HG02981 (cell line): ENCODE results near the gene CTSK.
A peak's percentile ranks its signal among the peaks of the same experiment; 100 is the strongest.
"Not testable (repeated sequence)": the region's sequence is repeated elsewhere in the genome, so short reads cannot be mapped to it uniquely, and the experiment has no call there.

Source experiments
- ATAC-seq: cut with Tn5 transposase; IDR thresholded peaks from one replicate; pipeline ENCODE4 v1.9.1; 2021; ENCODE audit warnings: mild to moderate bottlenecking, moderate library complexity; ENCODE audit not compliant: unreplicated experiment

The CTSK gene

DNA sequence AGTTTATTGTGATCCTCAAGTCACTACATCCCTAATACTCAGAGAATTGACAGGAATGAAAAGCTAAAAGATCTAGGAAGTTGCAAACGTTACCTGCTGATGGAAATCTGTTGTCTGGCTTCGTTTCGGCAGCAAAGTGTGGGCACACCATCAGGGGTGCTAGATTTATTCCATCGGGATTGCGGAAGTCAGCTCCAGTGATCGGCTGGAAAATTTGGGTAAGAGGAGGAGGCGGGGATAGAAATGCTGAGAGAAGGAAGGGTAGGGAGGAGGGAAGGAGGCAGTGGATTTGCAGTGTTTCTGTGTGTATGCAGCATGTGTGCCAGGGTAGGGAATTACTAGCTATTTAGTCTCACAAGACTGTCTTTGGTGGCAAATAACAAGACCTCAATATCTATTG lies at the start of gene CTSK:
CTSK (minus strand) TSS at position 140 of the 400 bp plus-strand sequence. CDS start 1,455 bp downstream, outside the sequence.
- ATAC-seq, result no peak

DNA sequence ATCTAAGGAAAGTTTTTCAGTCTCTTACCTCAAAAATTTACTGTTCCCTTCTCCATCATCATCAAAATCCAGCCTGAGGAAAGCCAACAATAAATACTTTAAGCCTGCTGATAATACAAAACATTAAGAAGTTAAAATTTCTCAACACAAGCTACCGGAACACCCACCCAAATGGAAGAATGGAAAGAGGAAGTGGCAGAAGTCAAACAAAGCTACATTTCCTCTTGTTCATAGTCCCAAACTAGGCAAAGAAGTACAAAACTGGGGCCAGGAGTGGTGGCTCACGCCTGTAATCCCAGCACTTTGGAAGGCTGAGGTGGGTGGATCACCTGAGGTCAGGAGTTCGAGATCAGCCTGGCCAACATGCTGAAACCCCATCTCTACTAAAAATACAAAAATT lies 44.7 kb upstream of the CTSK start:
- ATAC-seq, result not testable (repeated sequence)

DNA sequence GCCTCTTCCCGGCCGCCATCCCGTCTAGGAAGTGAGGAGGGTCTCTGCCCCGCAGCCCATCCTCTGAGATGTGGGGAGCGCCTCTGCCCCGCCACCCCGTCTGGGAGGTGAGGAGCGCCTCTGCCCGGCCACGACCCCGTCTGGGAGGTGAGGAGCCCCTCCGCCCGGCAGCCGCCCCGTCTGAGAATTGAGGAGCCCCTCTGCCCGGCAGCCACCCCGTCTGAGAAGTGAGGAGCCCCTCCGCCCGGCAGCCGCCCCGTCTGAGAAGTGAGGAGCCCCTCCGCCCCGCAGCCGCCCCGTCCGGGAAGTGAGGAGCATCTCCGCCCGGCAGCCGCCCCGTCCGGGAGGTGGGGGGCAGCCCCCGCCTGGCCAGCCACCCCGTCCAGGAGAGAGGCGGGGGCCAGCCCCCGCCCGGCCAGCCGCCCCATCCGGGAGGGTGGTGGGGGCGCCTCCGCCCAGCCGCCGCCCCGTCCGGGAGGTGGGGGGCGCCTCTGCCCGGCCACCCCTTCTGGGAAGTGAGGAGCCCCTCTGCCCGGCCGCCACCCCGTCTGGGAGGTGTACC lies 42.8 kb upstream of the CTSK start:
- ATAC-seq, result not testable (repeated sequence)

DNA sequence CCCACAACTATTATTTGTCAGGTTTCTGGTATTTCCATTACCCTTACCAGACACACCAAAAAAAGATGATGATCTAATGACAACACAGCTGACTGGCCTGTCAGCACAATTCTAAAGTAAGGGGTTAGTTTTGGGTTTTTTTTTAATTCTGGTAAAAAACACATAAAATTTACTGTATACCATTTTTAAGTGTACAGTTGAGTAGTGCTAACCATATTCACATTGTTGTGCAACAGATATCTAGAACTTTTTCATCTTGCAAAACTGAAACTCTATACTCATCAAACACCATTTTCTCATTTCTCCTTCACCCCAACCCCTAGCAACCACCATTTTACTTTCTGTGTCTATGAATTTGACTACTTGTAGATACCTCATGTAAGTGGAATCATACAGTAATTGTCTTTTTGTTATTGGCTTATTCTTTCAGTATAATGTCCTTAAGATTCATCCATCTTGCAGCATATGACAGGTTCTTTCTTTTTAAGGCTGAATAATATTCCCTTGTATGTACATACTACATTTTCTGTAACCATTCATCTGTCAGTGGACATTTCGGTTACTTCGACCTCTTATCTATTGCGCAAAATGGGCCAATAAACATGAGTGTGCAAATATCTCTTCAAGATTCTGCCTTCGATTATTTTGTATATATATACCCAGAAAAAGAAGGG lies 38.5 kb upstream of the CTSK start:
- no peak for ATAC-seq

DNA sequence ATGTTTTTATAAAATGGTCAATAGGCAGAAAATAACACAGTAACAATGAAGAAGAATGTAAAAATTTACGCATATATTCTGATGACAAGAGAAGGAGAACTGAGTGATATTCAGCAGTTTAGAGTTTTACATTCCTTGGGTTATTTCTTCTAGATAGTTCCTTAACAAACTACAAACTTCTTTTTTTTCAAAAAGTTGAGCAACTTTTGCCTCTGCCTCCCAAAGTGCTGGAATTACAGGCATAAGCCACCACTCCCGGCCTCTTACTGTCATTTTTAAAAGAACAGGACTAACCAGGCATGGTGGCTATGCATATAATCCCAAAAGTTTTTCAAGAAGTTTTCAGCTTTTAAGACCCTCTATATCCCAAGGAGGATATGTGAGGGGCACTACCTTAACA lies 35.4 kb upstream of the CTSK start:
- no peak for ATAC-seq

DNA sequence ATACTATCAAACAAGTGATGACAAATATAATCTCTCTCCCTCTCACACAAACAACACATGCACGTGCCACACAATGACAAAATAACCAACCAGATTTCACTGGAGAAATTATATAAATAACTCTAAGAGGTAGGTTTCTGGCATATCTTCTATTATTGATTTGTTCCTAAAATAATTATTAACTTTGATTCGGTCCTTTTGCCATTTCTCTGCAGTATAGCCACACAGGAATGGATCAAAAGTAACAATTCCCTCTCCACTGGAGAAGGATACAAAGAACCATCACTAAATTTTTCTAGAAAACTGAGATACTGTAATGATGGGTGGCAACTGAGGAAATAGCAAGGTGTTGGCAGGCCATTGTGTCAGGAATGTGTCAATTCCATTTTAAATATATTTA lies 34.9 kb upstream of the CTSK start:
- no peak for ATAC-seq

DNA sequence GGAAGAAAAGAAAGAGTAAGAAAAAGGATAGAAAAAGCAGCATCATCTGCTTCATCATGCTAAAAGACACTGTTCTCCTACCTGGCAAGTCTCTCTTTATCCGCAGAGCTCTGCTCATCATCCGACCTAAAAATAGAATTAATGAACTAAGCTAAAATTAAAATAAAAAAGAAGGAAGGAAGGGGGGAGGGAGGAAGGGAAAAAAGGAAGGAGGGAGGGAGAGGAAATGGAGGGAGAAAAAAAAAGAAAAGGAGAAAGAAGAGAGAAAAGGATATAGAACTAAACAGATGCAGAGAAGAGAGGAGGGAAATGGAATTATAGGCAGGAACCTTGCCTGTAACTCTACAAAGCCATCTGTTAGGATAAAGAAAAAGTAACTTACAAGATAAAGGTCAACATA lies 34.3 kb upstream of the CTSK start:
- no peak for ATAC-seq

DNA sequence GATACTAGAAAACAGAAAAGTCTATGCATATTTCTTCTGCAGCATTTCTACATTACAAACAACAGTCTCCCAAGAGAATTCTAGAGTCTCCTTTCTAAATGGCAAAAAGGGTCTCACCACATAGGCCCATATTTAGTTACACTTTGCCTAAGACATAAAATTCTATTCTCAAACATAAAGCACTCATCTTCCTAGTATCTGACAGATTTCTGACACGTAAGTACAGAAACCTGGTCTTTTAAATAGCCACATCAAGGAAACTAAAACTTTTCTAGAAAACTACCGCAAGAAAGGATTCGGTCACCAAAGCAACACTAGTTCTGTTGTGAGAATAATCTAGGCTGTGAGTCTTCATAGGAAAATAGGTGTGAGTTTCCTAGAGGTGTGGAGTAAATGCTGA lies 33.6 kb upstream of the CTSK start:
- no peak for ATAC-seq

DNA sequence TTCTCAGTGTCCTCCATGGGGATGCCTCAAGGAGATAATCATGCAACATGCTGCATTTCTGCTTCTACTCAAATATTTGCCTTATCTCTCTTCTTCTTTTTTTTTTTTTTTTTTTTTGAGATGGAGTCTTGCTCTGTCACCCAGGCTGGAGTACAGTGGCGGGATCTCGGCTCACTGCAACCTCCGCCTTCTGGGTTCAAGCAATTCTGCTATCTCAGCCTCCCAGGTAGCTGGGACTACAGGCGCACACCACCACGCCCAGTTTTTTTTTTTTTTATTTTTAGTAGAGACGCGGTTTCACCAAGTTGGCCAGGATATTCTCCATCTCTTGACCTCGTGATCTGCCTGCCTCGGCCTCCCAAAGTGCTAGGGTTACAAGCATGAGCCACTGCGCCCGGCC lies 32.8 kb upstream of the CTSK start:
- ATAC-seq, result not testable (repeated sequence)

DNA sequence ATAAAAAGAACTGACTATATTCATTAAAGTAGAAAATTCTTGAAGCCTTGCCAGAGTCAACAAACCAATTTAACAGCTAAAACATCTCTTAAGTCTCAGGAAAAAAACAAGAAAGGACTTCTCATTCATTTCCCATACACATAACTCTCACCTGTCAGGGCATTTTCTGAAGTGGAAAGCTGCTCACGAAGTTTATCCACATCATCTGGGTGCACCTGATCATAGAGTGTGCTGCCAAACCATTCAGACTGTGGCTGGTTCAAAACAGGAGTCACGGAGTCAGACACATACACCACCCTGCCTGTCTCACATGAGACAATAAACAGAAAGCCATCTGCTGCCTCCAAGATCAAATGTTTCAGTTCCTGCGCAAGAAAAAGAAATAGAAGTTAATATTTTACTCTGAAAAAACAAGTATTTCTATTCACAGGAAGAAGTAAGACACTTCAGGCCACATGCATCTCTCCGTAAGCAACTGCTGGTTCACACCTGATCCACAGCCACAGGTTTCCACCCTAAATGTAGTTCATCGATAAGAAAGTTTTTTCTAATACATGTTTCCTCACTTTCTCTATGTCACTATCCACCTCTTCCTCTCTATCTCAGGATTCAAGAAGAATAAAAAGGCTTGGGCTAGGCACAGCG lies 28.2 kb upstream of the CTSK start:
- ATAC-seq, result peak; percentile 65

DNA sequence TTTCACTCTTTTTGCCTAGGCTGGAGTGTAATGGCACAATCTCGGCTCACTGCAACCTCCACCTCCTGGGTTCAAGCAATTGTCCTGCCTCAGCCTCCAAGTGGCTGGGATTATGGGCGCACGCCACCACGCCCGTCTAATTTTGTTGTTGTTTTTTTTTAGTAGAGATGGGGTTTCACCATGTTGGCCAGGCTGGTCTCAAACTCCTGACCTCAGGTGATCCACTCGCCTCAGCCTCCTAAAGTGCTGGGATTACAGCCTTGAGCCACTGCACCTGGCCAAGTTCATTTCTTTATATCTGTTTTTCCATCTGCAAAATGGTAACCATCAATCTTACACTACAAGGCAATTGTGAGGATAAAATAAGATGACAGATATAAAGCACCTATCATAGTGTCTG lies 25.9 kb upstream of the CTSK start:
- ATAC-seq, result not testable (repeated sequence)

DNA sequence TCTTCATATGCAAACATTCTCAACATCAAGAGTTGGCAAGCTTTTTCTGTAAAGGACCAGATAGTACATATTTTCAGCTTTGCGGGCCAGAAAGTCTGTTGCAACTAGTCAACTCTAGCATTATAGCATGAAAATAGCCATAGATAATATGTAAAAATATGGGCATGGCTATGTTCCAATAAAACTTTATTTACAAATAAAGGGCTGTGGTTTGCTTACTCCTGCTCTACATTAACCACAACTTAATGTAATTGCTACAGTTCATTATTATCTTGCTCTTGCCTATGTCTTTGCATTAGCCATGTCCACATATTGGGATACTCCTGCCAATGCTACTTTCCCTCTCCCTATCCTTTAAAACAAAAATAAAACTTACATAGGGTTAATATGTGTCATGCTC lies 24.5 kb upstream of the CTSK start:
- no peak for ATAC-seq

DNA sequence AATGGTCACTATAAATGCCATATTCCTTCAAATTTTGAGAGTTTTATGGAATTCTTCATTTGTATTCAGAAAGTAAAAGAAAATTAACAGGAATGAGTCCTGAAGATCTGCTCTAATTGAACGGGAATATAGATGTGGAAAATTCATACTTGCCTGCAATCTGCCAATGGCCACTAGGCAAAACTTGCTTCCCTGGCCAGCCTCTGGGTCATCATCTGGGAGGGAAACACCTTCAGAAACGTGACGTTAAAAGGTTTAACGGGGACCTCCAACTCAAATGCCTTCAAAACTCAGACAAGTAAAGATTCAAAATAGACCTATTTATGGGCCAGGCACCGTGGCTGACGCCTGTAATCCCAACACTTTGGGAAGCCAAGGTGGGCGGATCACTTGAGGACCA lies 21.7 kb upstream of the CTSK start:
- no peak for ATAC-seq

DNA sequence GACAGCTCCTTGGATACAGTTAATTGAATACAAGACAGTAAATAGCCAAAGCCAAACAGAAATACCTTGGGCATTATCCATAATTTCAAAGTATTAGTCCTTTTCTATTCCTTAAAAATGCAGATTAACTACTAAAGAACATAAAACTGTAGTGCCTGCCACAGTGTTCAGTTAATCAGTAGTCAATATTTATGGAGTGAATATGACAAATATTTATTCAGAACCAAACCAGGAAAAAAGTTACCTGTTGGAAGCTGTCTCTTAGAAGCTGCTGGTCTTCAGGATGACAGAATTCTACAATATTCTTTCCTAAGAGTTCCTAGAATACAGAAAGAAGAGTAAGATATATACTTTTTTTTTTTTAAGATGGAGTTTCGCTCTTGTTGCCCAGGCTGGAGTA lies 18.2 kb upstream of the CTSK start:
- no peak for ATAC-seq

DNA sequence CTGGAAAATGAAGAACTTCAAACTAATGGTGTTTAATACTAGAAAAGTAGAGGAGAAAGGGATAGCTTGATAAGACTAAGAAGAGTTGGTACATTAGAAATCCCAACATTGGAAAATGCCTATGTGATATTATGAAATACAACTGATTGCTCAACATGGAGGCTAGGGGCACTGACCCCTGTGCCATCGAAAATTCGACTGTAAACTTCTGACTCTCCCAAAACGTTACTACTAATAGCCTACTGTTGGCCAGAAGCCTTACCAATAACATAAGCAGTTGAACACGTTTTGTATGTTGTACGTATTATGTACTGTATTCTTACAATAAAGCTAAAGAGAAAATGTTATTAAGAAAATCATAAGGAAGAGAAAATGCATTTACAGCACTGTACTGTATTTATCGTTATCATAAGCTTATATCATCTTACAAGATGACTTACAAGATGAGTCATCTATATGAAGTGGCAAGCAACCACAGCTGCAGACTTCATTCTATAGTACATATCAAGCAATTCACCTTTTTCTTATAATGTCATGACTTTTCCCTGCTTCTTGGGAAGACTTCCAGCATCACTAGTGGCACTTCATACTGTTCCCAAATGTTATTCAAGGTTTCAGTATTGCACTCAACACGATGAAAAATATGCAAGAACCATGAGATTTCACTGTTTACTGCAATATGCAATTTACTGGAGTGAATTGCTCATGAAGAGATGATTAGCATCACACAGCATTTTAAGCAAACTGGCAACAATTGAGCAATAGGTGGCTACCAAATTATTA lies 12.9 kb upstream of the CTSK start:
- ATAC-seq, result no peak

DNA sequence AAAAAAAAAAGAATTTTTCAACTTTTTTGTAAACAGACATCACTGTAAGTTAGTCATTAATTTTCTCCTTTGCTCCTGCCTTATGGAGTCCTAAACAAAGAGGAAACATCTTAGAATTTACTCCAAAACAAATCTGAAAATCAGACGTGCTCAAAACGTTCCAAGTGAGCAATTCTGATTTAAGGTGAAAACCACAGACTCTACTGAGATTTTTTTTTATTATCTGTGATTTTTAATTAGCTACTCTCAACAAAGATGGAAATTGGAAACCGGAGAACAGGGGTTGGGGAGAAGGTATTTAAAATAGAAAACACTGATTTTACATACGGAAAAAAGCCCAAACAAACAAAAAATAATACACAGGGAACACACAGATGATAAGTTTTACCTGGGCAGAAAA lies 7.8 kb upstream of the CTSK start:
- ATAC-seq, result no peak

DNA sequence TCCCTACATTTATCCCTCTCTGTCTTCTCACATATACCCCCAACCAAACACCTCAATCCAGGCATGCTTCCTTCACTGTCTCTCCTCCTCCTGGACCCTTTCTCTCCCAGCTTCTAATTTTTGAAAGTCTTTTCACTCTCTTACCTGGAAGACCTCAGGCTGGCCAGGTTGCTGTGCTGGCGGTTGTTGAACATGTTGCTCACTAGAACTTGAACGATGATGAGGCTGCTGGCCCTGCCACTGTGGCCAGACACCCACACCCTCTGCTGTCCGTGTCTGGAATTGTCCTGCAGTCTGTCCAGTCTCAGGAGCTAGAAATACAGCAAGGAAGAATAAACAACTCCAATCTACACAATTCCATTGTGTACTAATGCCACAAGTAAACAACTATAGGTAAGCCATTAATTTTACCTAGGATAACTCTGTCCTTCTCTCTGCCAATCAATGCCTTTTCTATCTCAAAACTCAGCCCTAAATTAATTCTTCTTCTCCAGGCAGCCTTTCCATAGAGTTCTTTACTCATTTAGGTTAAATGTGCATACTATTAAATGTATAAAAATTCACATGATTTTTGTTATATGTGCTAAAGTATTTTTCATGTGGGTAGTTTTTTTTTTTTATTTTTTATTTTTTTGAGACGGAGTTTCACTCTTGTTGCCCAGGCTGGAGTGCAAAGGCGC lies 5.1 kb upstream of the CTSK start:
- no peak for ATAC-seq

DNA sequence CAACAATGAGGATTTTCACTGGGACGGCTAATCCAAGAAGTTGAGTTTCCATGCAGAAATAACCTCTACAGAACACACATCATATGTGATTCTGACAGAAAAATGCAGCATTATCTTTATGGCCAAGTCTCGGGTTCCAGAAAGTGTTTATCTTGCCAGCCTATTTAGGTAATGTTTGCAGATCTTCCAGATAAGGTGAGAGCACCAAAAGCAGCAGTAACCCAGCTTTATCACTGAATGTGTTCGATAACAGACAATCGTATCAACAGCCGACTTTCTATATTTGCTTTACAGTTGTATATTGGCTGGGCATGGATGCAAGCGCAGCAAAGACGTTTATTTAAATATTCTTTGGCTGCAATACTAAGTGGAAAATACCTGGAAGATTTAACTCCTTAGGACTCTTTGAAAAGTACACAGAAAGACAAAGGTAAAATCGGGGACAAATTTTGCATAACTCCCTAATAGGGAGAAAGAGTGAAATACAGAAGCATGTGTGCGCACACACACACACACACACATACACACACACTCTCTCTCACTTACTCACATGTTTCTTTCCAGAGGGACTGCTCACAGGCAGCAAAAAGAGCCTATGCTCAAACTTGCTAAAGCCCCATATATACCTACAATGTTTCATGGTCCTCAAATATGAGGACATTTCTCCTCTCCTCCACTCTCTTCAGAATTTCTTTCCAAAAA lies 3.0 kb upstream of the CTSK start:
- no peak for ATAC-seq

DNA sequence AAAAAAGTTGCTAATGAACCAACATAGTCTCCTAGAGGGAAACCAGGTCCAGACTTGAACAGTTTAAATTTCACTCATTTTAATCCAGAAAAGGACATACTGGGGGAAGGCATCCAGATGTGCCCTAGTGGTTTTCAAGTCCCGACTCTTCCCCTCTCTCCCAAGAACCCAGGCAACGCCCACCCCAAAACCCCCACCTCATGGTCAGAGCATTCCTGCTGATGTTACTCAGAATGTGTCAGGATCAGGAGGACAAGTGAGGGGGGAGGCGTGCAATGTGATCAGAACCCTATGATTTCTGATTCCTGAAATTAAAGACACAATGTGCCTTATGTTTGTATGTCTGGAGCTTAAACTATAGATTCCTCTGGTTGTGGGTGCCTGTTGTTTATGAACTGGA lies 1.6 kb upstream of the CTSK start:
- no peak for ATAC-seq

DNA sequence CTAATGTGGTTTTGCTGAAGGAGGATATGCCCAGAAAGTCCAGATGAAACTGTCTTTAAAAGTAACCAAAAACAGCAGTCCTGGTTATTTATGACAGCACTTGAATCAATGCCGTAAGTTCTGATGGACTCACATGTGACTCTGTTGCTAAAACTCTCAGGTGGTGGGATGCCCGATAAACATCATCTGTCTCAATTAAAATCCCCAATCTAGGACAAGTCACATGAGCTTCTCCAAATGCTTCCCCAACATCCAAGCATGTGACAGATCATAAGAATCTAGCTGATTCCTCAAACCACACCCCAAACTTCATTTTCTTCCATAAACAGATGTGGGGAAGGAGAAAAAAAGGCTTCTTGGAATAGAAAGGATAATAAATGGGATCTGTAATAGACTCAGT lies 786 bp upstream of the CTSK start:
- ATAC-seq, result no peak
